ENCODE results near the gene SEMA3D.

SEMA3D gene

DNA sequence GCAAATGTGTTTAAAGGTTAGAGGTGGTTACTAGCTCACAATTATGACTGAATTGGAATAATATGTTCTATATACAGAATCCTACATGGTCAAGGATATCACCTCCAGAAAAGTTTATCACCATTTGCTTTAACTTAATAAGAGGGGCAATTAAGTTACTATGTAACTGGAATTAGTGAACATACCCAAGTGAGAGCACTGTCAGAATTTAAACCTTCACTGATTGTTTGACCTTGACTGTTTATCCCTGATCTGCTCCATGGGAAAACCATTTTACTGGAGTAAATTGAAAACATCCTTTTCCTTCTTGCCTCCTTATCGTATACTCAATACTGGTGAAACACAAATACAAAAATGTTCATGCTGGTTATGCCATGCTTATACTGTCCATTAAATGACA lies 107.4 kb downstream of the SEMA3D start:
- no peak for DNase-seq (ENCODE audit: low read depth in 3 of 3)

DNA sequence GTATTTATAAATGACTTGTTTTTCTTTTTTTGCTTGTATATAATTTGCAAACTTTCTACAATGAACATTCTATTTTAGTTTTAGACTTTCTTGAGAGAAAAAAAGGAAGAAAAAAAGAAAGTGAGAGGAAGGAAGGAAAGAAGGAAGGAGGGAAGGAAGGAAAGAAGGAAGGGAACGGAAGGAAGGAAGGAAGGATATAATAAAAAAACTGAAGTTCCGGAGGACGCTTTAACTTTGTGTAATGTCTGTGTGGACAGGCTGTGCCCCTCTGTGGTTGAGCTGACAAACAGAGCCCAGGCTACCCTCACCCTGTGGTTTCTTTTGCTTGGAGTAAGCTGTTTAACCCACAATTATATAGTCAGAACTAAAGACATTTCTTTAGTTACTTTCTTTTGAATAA lies 108.7 kb downstream of the SEMA3D start:
- no peak for DNase-seq (ENCODE audit: low read depth in 3 of 3)

DNA sequence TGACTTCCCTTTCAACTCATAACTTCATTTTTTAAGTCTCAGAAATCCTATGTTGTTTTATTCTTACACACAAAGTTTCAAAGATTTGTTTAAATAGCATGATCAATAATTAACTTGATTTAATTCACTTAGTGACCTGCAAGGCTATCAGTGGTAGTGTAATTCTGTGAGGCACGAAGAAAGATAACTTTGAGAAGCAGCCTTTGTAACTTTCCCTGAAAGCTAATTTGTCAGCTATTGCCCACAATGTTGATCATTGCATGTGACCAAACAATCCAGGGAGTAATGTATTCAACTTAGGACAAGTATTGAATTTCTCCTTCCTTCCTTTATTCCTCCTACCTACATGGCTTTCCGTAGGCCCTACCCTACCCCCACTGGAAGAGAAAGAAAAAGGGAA lies 111.0 kb downstream of the SEMA3D start:
- no peak for DNase-seq (ENCODE audit: low read depth in 3 of 3)

DNA sequence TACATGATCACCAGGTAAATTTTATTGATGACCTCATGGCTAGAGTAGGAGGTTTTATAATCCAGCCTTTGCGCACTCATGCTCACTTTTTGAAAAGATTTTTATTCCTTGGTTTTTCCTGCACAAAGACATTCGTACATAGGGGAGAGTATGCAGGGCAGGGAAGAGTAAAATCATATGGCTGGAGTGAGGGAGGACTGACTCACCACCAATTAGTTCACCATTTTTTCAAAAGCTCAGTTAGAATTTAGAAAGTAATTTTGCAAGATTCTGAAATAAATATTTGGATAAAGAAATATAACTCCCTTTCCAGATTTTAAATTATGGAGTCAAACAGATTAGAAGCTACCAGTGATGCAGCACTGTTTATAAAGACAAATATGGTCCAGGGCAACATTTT lies 111.9 kb downstream of the SEMA3D start:
- no peak for DNase-seq (ENCODE audit: low read depth in 3 of 3)

DNA sequence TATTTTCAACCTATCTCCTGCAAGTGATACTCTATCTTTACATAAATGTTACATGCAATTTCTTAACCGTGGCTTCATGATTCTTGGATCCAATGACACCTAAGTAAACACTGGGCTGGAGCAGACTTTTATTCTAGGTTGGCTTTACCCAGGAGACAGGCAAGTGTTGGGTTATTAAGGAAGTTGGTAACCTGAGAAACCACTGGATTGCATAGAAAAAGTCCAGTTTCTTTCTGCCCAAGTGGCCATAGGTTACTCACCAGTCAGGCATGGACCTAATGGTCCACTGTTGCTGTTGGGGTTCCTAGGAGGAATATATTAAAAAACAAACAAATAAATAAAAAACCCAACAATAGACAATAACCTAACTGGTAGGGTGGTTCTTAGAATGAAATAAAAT lies 112.8 kb downstream of the SEMA3D start:
- no peak for DNase-seq (ENCODE audit: low read depth in 3 of 3)

DNA sequence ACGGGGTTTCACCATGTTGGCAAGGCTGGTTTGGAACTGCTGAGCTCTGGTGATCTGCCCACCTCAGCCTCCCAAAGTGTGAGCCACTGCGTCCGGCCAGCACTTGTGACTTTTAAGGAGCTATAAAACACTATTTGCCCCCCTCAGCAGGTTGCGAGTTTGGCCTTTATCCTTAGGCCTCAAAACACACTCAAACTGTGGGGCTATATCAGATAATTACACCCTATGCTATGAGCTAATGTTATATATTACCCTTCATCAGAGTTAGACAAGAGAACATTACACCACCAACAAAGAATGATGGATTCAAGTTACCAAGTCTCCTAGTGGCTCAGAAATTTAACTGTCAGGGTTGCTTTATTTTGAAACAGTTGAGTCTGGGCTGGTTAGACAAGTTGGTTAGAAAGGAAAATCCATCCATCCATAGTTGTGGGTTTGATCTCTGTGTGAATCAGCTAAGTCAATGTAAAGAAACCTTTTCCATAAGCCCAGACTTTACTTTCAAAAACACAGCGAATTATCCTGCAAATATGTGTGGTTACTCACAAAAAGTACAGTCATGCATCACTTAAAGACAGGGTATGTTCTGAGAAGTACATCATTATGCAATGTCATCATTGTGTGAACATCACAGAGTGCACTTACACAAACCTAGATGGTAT lies 115.8 kb downstream of the SEMA3D start:
- no peak for DNase-seq (ENCODE audit: low read depth in 3 of 3)

DNA sequence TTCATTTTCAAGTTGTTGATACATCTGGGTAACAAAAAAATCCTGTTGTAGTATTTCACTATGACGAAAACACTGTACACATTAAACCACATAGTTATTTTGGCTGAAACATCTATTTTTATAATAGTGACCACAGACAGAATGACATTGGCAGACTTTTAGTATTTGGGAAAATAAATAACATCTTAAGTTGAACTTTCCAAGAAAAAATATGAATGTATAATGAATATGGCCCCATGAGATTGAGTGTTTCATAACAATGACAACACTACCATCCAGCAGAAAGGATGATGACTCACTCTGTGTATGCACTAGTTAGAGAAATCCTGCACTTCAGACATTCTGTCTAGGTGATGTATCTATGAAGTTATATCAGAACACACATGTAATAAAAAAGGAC lies 118.1 kb downstream of the SEMA3D start:
- no peak for DNase-seq (ENCODE audit: low read depth in 3 of 3)

DNA sequence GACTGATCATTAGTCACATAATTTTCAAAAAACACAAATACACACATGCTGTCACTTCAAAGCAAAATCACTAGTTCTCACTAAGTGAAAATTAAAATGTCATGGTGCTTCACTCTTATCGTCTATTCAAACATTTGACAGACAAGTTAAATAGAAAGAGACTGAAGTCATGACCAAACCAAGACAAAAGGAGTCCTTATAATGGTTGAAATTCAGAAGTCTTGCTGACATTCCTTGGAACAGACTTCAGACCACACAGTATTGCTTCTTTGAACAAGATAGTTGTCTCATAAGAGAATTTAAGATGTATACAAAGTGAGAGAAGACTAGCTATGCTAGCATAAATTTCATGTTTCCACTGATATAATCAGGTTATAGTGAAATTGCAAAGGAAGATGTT lies 119.5 kb downstream of the SEMA3D start:
- DNase-seq (ENCODE audit: low read depth in 3 of 3): no peak

DNA sequence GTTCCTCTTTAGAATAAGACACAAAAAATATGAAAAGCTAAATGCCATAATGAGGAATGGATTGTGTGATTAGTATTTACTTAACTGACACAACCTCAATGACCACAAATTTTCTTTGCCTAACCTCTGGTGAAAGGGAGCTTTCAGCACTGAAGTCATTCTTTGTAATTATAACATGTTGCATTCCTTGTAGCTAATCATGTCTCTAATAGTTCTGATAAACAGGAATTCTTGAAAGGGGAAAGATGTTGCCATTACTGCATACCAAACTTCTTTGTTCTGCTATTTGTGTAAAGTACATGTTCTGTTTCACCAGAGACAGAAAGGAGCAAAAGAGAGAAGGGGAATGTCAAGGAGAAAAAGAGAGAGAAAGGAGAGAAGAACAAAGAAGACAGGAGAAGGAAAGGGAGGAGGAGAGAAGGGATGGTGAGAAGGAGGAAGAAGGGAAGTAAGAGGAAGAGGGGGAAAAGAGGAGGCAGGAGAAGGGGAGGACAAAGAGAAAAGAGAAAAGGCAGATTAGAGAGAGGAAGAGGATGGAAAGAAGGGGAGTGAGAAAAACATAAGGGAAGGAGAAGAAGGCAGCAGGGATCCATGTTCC lies 120.9 kb downstream of the SEMA3D start:
- DNase-seq (ENCODE audit: low read depth in 3 of 3): no peak

DNA sequence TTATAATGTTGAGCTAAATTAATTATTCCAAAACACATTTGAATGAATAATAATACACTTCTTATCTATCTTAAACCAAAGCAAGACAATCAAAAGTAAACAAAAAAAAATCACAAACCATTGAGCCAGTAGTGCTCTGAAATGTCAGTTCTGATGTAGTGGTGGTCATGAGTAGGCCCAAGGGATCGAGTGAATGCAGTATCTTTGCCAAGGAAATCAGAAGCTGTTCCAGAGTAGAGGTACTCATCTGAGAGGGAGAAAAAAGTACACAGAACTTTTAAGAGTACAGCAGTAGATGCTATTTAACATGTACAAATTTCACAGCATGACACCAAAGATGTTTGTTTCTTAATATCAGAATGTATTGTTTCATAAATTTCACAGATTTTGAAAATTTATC lies 121.5 kb downstream of the SEMA3D start:
- no peak for DNase-seq (ENCODE audit: low read depth in 3 of 3)

DNA sequence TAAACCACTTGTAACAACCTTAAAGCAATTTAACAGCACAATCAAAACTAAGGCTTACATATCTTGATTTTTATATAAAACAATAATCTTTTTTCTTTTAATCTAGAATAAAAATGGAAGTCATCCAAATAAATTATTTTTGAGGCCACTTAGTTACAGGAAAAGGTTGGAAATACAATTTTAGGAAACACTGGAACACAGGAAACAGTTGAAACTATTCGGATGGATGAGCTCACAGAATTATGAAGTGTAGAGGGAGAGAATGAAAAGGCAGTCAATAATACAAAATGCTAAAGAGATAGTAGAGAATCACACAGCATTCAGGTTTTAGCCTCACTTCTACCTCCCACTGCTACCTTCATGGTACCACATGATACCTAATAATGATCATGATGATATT lies 124.2 kb downstream of the SEMA3D start:
- DNase-seq (ENCODE audit: low read depth in 3 of 3): no peak

DNA sequence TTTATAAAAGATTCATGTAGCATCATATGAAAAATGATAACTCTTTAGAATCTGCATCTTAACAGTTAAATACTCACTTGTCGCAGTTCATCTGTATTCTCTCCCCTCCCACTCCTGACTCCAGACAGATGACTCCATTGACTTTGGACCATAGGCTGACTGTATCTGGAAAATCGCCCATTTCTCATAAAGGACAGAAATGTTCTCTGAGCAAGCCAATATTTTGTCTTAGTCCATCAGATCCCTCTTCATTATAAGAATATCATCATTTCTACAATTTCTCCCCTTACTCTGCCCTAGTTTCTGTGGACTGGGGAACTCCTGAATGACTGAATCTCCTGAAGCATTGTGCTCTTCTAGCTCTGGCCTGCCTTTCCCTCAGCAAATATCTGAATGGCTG lies 125.4 kb downstream of the SEMA3D start:
- no peak for DNase-seq (ENCODE audit: low read depth in 3 of 3)

DNA sequence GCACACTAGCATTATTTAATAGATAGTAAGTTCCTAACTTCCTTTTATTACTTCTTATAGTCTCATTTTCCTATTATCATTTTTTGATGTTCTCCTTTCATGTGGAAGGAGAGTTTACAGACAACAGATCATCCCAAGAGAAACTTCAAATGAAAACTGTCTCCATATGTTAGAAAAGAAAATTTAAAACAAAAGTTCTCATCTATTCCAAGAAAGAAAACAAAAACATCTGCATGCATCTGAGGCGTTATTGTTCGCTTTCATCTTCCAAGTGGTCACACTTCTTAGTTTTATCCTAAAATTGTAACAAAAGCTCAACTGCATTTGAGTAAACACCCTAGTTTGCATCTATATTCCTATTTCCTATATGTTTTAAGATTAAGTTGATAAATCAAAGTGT lies 126.2 kb downstream of the SEMA3D start:
- DNase-seq (ENCODE audit: low read depth in 3 of 3): no peak

DNA sequence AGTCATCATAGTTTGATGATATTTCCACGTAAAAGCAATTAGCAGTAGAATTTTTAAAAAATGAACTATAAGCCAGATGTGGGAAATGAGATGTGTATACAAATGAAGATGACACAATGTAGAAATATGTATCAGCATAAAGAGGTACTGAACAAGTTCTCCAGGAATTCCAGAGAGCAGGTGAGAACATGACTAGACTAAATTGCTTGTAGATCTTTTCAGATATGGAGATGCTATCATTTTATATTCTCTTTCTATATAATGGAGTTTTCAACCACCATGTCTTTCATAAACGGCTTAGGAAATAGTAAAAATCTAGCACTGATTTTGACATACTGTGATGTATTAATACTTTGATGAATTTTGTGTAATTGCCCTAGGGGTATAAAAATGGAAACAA lies 130.9 kb downstream of the SEMA3D start:
- no peak for DNase-seq (ENCODE audit: low read depth in 3 of 3)

DNA sequence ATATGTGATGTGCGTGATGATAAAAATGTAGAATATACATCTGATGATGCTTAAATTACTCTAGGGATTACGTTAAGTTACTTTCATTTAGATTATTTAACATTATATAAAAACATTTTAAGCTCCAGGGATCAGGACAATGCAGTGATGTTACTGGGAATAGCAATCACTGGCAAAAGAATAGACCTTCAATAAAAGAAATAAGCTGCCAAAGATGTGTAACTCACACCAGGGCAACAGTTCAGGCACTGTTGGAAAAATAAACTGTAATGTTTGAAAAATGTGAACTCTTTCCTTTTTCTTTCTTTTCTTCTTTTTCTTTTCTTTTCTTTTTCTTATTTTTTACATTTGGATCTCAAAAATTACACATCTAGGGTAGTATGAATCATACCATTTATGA lies 131.7 kb downstream of the SEMA3D start:
- DNase-seq (ENCODE audit: low read depth in 3 of 3): no peak

DNA sequence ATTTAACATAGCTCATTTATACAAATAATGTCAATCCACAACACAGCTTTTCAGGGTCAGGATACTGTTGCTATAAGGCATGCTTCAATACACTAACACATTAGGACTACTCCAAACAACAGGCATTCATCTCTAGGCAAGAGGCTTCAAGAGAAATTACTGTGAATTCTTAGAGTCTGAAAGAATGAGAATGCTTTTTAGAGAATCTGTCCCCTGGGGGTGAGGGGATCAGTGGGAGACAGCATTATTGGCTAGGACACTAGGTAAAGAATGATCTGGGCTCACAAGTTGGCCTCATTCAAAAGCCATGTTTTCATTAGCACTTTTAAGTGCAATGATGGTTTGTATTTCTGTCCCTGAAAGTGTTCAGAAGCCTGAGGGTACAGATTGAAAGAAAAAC lies 132.6 kb downstream of the SEMA3D start:
- no peak for DNase-seq (ENCODE audit: low read depth in 3 of 3)

DNA sequence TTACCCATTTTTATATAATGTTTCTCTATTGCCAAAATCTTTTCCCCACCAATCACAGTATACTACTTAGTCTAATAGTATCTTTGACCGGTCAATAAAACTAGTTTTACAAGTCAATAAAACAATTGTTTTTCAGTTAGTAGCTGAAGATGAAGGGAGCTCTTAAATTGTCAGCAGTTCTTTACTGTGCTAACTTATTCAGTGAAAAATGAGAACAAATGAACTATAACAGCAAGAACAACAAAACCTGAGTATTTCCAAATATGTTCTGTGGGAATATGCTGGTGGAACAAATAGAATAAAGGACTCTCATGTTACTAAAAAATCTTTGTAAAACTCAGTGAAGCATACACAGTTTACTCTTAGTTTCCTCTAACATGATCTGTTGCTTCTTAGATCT lies 134.0 kb downstream of the SEMA3D start:
- no peak for DNase-seq (ENCODE audit: low read depth in 3 of 3)

DNA sequence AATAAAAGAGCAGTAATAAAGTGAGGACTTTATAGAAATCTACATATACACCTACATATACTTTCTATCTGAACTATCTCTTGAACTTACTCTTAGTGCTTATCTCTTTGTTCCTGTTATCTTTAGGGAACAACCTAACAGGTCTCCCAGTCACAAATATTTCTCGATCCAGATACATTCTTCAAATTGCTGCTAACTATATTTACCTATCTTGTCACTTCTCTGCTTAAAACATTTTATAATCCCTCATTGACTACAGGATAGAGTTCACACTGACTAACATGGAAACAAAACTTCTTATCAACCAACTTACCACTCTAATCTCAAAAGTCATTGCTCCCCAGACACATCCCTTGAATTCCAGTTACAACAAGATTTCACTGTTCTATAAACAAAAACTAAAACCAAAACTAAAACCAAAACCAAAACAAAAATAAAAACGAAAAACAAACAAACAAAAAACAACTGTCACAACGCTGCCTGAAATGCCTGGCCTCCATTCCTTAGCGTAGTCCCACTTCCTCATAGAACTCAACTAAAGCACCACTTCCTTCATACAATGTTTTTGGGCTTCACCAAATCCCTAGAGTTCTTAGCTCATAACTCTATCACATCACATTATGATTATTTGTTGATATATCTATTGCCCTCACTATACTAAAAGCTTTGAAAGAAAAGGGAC lies 134.7 kb downstream of the SEMA3D start:
- no peak for DNase-seq (ENCODE audit: low read depth in 3 of 3)

DNA sequence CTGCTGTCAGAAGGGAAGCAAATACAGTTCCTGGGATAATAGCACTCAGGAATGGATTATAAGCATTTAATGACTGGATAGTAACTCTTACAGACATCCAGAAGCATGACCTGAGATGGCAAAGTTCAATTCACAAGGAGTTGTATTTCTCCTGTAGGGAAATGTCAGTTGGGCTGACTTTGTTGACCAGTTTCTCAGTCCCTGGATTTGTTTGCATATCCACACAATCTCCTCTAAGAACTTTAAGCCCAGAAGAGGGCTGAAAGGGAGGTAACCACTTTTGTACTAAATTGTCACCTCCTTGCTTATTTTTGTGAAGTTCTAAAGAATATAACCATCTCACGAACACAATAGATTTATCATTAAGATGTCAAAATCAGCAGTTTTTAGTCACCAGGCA lies 140.3 kb downstream of the SEMA3D start:
- no peak for DNase-seq (ENCODE audit: low read depth in 3 of 3)

DNA sequence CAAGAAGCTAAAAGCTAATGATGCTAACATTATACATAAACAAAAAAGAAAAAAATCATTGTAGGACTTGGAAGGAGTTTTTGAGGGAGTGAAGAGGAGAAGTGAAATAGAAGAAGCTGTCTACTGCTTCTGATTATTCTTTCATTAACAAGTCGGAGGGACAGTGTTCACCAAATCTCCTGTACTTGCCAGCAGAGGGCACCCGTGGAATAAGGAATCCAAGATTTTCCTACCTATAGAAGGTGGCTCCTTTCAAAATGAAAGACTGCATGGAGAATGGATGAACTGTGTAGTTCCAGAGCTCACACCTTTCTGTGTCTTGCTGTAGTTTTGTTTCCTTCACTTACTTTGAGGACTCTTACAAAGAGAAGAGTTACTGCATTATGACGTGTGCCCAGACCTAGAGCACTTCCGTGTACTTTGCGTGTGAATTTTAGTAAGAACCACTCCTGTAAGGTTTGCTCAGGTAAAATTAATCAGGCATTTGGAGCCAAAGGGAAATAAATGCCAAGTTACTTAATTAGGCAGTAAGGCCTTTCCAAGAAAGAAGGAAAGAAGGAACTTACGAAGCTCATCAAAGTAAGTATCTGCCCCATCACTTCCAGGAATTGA lies 145.1 kb downstream of the SEMA3D start:
- DNase-seq (ENCODE audit: low read depth in 3 of 3): no peak

DNA sequence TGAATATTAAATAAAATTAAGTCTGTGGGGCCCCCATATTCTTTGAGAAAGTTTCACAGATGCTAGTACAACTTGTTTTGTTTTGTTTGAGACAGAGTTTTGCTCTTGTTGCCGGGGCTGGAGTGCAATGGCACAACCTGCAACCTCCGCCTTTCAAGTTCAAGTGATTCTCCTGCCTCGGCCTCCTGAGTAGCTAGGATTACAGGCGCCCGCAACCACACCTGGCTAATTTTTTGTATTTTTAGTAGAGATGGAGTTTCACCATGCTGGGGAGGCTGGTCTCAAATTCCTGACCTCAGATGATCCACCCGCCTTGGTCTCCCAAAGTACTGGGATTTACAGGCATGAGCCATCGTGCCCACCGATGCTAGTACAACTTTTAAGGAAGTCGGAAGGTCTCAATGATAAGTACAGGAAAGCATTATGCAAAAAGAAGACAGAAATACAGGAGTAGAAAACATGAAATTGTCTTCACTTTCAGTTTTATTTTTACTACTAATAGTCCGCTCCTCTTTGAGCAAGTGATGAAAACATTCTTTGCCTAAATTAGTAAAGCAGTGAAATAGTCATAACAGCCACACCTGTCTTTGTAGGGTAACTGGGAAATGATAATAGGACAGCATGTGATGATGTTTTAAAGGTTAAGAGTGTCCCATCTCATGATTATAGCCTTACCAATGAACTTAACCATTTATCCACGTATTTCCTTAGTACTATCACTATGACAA lies 147.5 kb downstream of the SEMA3D start:
- DNase-seq (ENCODE audit: low read depth in 3 of 3): no peak

DNA sequence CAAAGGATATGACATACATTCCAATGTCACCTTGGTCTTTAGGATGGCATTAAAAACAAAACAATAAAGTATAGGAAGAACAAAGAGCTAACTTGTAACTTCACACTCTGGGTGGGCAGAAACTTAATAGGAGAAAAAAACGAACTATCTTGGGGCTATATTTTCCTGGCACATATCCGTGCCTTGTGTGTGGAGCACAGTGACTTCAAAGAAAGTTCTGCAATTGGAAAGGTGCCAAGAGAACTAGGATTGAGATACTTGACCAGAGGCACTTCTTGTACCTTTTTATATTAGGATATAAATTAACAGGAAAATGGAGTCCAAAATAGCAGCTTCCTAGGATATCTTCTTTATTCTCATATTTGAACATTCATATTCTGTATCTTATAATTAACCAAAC lies 148.4 kb downstream of the SEMA3D start:
- no peak for DNase-seq (ENCODE audit: low read depth in 3 of 3)

All from stimulated activated CD4-positive, alpha-beta T cell treated with anti-CD3 and anti-CD28 coated beads, TNF-alpha, amount 100 ng/mL, for 4 hours (primary cell).